Muscle of leg (tissue), 11 donors: ENCODE data around the gene LDLRAD4. TPM values are rescaled to one million over a fixed set of nuclear protein-coding genes. Genes with fewer than 3 reads are reported as not detected.

Experiments
- DNase-seq: peaks from one replicate; pipeline ENCODE4 v3.0.0; 2013
- H3K27ac ChIP-seq: one replicate; pipeline ENCODE4 v1.5.1; 2013; ENCODE audit warnings: mild to moderate bottlenecking, low read length, control low read depth
- H3K27me3 ChIP-seq: one replicate; pipeline ENCODE4 v1.6.1; 2013; ENCODE audit warnings: low read length; ENCODE audit not compliant: control insufficient read depth, insufficient read depth
- H3K36me3 ChIP-seq: one replicate; pipeline ENCODE4 v1.6.1; 2013; ENCODE audit warnings: low read length; ENCODE audit not compliant: control insufficient read depth, insufficient read depth
- H3K4me1 ChIP-seq: one replicate; pipeline ENCODE4 v1.6.1; 2013; ENCODE audit warnings: low read length; ENCODE audit not compliant: control insufficient read depth, insufficient read depth
- H3K4me3 ChIP-seq: one replicate; pipeline ENCODE4 v1.5.1; 2013; ENCODE audit warnings: low read length, control low read depth
- H3K9me3 ChIP-seq: replicated peaks from 2 replicates; pipeline ENCODE4 v1.6.1; 2013; ENCODE audit warnings: low read depth, low read length; ENCODE audit not compliant: control insufficient read depth
- WGBS: methylation state at CpG from one replicate; pipeline ENCODE4 v1.1.5; 2013; ENCODE audit warnings: missing lambda C conversion rate; ENCODE audit not compliant: insufficient coverage; 5-methylcytosine and 5-hydroxymethylcytosine counted together
- polyA plus RNA-seq, 8 donors: library from polyadenylated mRNA; unstranded; fragments of 120-200 nt; gene quantifications; one replicate each; pipeline versions ENCODE4 v1.2.1 to v1.2.3, GENCODE V29; 2013; ENCODE audit warnings: inconsistent platforms in 1 of 8, low replicate concordance in 1 of 8; ENCODE audit not compliant: insufficient read length in 8 of 8, insufficient read depth in 1 of 8
- total RNA-seq: library from RNA; stranded (reverse); fragments of 120-200 nt; gene quantifications from one replicate; pipeline ENCODE4 v1.2.4, GENCODE V29; 2013

LDLRAD4 gene
- total and polyA plus RNA-seq, 9 donors: 9.0 to 20.8 (median 14.4) TPM

- Histone ChIP-seq H3K4me3 (no peak overlapping the region), H3K27ac (no peak overlapping the region), H3K4me1 (peaks cover 22% of the 10 kb centered on the region), H3K27me3 (no peaks in the 10 kb centered on the region), H3K9me3 (no peaks in the 10 kb centered on the region), H3K36me3 (no peaks in the 10 kb centered on the region)
- no peak for DNase-seq
- WGBS: 71% methylated on average over 19 of the region's 22 CpGs
Measured at GRCh38 chr18:13284330-13285027, 65.9 kb downstream of the LDLRAD4 start.

DNA sequence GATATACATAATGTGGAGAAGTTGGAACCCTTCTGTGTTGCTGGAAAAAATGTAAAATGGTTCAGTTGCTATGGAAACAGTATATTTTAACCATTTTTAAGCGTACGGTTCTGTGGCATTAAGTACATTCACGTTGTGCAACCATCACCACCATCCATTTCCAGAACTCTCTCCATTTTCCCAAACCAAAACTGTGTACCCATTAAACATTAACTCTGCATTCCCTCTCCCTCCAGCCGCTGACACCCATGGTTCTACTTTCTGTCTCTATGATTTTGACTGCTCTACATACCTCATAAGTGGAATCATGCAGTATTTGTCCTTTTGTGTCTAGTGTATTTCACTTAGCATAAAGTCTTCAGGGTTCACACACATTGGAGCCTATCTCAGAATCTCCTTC lies 67.3 kb downstream of the LDLRAD4 start:
- H3K4me1 ChIP-seq: peaks cover 20% of the 10 kb centered on the region

DNA sequence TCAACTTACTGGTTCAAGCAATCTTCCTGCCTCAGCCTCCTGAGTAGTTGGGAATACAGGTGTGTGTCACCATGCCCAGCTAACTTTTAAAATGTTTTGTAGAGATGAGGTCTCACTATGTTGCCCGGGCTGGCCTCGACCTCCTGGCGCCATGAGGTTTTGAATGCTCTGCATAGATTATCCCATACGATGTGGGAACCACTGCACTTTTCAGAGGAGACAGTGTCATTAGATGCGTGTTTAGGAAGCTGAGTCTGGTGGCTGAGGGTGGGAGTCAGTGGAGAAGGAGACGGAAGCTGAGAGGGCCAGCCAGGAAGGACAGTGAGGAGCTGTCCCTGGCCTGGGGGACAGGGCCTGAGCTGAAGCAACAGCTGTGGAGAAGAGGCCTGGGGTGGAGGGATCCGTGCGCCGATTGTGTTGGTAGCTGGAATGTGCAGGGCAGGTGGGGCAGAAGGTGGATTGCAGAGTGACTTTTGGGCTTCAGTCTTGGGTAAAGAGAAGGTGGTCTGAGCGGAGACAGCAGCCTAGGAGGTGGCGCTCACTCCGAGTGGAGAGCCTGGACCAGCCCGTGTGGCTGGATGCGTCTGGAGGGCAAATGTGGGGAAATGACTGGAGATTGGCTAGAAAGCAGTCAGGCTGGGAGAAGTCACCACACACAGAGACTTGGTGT lies 68.0 kb downstream of the LDLRAD4 start:
- DNase-seq: no peak
- Histone ChIP-seq H3K4me3 (no peak overlapping the region), H3K36me3 (no peaks in the 10 kb centered on the region), H3K27me3 (no peaks in the 10 kb centered on the region), H3K4me1 (peaks cover 20% of the 10 kb centered on the region), H3K9me3 (no peaks in the 10 kb centered on the region), H3K27ac (no peak overlapping the region)
- WGBS: 92% methylated on average over 14 of the region's 14 CpGs

More for the DNA sequence above, 67.3 kb downstream of the LDLRAD4 start:
- no peaks in the 10 kb centered on the region for H3K36me3 ChIP-seq
- no peak overlapping the region for H3K4me3 ChIP-seq
- 85% methylated on average over 4 of the region's 4 CpGs for WGBS
- H3K9me3 ChIP-seq: no peaks in the 10 kb centered on the region
- DNase-seq: no peak
- H3K27me3 ChIP-seq: no peaks in the 10 kb centered on the region
- H3K27ac ChIP-seq: no peak overlapping the region

- no peaks in the 10 kb centered on the region for H3K9me3 ChIP-seq
- DNase-seq: no peak
- H3K4me3 ChIP-seq: no peak overlapping the region
- peaks cover 20% of the 10 kb centered on the region for H3K4me1 ChIP-seq
- no peak overlapping the region for H3K27ac ChIP-seq
- 86% methylated on average over 1 of the region's 6 CpGs for WGBS
- no peaks in the 10 kb centered on the region for H3K27me3 ChIP-seq
- no peaks in the 10 kb centered on the region for H3K36me3 ChIP-seq
Measured at GRCh38 chr18:13287372-13287771, 68.8 kb downstream of the LDLRAD4 start.

DNA sequence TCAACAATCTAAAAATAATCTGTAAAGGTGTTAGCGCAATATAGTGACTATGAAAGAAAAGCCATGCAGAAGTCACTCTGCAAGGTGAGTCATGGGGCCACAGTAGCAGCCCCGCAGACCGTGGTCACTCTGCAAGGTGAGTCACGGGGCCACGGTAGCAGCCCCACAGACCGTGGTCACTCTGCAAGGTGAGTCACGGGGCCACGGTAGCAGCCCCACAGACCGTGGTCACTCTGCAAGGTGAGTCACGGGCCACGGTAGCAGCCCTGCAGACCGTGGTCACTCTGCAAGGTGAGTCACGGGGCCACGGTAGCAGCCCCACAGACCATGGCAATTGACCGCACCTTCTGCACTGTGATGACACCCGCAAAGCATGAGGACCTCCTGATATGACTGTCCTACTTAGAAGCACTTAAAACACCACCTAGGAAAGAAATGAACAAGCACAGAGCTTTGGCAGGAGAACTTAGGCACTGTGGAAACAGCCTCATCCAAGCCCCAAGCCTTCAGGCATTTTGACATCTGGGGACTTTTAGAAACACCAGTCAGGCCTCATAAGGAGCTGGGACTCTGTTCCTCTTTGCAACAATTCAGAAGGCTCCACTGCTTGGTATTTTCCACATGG lies 70.1 kb downstream of the LDLRAD4 start:
- no peaks in the 10 kb centered on the region for H3K36me3 ChIP-seq
- peaks cover 20% of the 10 kb centered on the region for H3K4me1 ChIP-seq
- H3K9me3 ChIP-seq: no peaks in the 10 kb centered on the region
- 92% methylated on average over 13 of the region's 16 CpGs for WGBS
- no peak for DNase-seq
- H3K27ac ChIP-seq: peak overlapping the region; percentile 38
- no peak overlapping the region for H3K4me3 ChIP-seq
- no peaks in the 10 kb centered on the region for H3K27me3 ChIP-seq

GRCh38 chr18:13289481-13290205 lies 71.1 kb downstream of the LDLRAD4 start:
- peaks cover 18% of the 10 kb centered on the region for H3K4me1 ChIP-seq
- no peaks in the 10 kb centered on the region for H3K27me3 ChIP-seq
- peak overlapping the region; percentile 38 for H3K27ac ChIP-seq
- no peaks in the 10 kb centered on the region for H3K9me3 ChIP-seq
- H3K36me3 ChIP-seq: no peaks in the 10 kb centered on the region
- H3K4me3 ChIP-seq: no peak overlapping the region
- WGBS: no CpG with 5 or more reads among the region's 8 CpGs
- DNase-seq: peak; percentile 89

DNA sequence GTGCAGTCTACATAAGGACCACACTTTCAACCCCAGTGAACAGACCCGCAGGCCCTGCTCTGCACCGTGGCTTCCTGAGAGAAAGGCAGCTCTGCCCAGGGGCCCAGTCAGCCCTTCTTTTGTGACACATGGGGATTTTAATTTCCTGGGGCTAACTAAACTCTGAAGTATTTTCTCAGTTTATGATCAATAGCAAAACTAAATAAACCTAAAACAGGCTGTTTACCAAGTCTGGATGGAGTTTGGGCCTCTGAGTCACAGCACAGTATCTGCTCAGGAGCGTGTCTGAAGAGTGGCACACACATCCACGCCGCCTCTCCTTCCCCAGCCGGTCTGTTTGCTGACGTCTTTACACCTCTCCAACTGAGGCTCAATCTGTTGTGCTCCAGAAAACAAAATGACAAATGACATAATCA lies 72.3 kb downstream of the LDLRAD4 start:
- WGBS: 88% methylated on average over 3 of the region's 7 CpGs
- DNase-seq: no peak
- no peaks in the 10 kb centered on the region for H3K36me3 ChIP-seq

DNA sequence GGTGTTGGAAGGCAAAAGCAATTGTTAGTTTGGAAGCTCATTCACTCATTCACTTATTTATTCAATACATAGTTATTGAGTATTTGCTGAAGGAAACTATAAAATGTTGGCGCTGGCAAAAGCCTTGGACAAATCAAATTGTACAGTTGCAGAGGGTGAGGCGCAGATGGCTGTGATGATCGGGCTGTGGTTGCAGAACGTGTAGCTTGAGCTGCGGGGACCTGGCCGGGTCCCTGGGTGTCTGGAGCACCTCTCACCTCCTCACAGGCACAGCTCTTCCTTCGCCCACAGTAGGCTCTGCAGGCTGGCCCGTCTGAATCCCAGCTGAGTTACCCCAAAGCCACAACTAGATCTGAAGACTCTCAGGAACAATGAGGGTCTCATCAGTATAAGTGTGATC lies 72.7 kb downstream of the LDLRAD4 start:
- H3K9me3 ChIP-seq: no peaks in the 10 kb centered on the region
- peaks cover 10% of the 10 kb centered on the region for H3K4me1 ChIP-seq
- no peak overlapping the region for H3K27ac ChIP-seq
- no peaks in the 10 kb centered on the region for H3K36me3 ChIP-seq
- DNase-seq: no peak
- no peaks in the 10 kb centered on the region for H3K27me3 ChIP-seq
- WGBS: 91% methylated on average over 5 of the region's 8 CpGs
- H3K4me3 ChIP-seq: no peak overlapping the region

More for the DNA sequence above, 72.3 kb downstream of the LDLRAD4 start:
- Histone ChIP-seq H3K27me3 (no peaks in the 10 kb centered on the region), H3K4me1 (peaks cover 10% of the 10 kb centered on the region), H3K9me3 (no peaks in the 10 kb centered on the region), H3K27ac (no peak overlapping the region), H3K4me3 (no peak overlapping the region)

DNA sequence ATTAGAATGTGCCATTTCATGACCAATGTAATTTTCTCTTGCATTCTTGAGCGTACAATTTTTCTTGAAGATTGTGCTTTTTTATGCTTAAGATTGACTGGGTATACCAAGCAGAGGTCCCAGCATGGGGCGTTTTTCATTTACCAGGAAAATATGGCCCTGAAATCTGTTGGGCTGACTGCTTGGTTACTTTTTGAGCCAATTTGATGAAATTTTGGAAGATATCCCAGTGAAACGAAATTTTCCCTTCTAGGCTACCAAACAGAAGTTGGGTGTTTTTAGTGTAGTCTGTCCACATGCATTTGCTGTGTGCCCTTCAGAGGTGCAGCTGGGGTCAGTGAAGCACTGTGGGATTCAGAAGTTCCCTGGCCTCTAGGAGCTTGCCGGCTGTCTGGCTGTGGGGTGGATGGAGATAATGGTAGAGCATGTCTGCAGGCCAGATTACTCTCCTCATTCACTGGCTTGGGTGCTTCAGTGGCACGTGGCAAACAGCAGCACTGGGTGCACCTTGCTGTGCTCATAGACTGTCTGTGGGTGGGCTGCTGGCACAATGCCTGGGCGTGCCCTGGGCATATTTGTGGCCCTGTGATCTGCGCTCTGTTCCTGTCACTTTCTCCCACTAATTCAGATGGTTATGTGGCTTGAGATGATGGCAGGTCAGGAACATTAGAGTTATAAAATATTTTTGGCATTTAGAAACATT lies 73.3 kb downstream of the LDLRAD4 start:
- 89% methylated on average over 3 of the region's 7 CpGs for WGBS
- Histone ChIP-seq H3K9me3 (no peaks in the 10 kb centered on the region), H3K27me3 (no peaks in the 10 kb centered on the region)

More for the DNA sequence above, 73.3 kb downstream of the LDLRAD4 start:
- Histone ChIP-seq H3K4me3 (no peak overlapping the region), H3K36me3 (no peaks in the 10 kb centered on the region), H3K4me1 (peaks cover 10% of the 10 kb centered on the region), H3K27ac (no peak overlapping the region)
- no peak for DNase-seq
